ENCODE measurements around the gene PARD3B. TPM values are rescaled to one million over a fixed set of nuclear protein-coding genes. Genes with fewer than 3 reads are reported as not detected.

Gene PARD3B
- total and polyA plus RNA-seq, 2 of the 8 experiments (the other 6 are each of a cell fraction or from before 2014, with no cell fraction given) = 1.2 to 5.7 TPM

DNA sequence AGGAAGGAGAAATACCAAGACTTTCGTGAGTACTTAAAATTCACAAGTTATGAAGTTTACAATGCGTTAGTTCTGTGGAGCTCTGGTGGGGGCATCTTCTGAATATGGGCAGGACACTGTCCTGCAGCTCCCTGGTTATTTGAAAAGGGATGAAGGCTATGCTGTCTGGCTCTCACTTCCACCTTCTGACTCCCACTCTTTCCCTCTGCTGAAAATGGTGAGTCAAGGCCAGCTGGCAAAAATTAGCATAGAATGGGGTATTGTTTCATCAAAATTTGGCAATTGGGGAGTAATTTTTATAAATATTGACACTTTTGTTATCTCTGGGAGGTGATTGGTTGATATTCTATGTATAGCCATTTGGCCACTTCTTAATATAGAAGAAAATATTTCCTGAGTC is 177.4 kb downstream of the PARD3B start:
- H2BK12ac ChIP-seq (ENCODE audit: low read depth, low read length) = no peak overlapping the region
- no peak overlapping the region for H2BK15ac ChIP-seq (ENCODE audit: low read length)
- H3K9me3 ChIP-seq (ENCODE audit: insufficient read depth in 2 of 2, low read depth in 1 of 2, low read length in 1 of 2) = no peaks in the 10 kb centered on the region
- no peaks in the 10 kb centered on the region for H3K79me1 ChIP-seq (ENCODE audit: low read depth, low read length)
- no peak overlapping the region for H3K9ac ChIP-seq (replicated peaks in 1 of 4; ENCODE audit: extremely low read depth in 1 of 4, low read depth in 3 of 4, low read length in 3 of 4)
- no peak overlapping the region for H3K56ac ChIP-seq (replicated peaks; ENCODE audit: insufficient read length, low read depth, low read length)
- H3K4me3 ChIP-seq (ENCODE audit: extremely low read depth in 1 of 4, insufficient read depth in 2 of 4, low read depth in 3 of 4, low read length in 4 of 4) = no peak overlapping the region
- H4K8ac ChIP-seq (ENCODE audit: extremely low read depth, insufficient read depth, low read length) = no peak overlapping the region
- H4K5ac ChIP-seq (ENCODE audit: insufficient read length, low read depth, low read length) = no peak overlapping the region
- no peak overlapping the region for H2AFZ ChIP-seq (ENCODE audit: low read length)
- no peak overlapping the region for H3K14ac ChIP-seq (ENCODE audit: insufficient read length)
- H2AK5ac ChIP-seq (ENCODE audit: low read depth, low read length) = no peak overlapping the region
- no peaks in the 10 kb centered on the region for H3K79me2 ChIP-seq (ENCODE audit: control insufficient read depth in 1 of 2, insufficient read depth in 2 of 2, low read length in 2 of 2)
- DNase-seq (ENCODE audit: low read depth in 1 of 2, low spot score in 2 of 2) = no peak
- H3K23ac ChIP-seq (ENCODE audit: insufficient read length) = no peak overlapping the region
- WGBS, 2 experiments (ENCODE audit: extremely low coverage in 1 of 2, insufficient coverage in 1 of 2, insufficient read length in 1 of 2, insufficient replicate concordance in 2 of 2, low coverage in 1 of 2, low lambda C conversion rate in 2 of 2, missing lambda C conversion rate in 1 of 2) = 92% methylated on average over 2 of the region's 2 CpGs; no CpG with 5 or more reads in 1 of the 2 experiments
- H3K18ac ChIP-seq (ENCODE audit: extremely low read depth, low read length) = no peak overlapping the region
- H2BK20ac ChIP-seq (ENCODE audit: low read length) = no peak overlapping the region
- no peak overlapping the region for H3K4me2 ChIP-seq (ENCODE audit: insufficient read depth in 1 of 2, low read depth in 2 of 2, low read length in 2 of 2)
- no peak overlapping the region for H2BK5ac ChIP-seq (ENCODE audit: low read depth, low read length)
- H3K4me1 ChIP-seq (replicated peaks in 1 of 4; ENCODE audit: control insufficient read depth in 3 of 4, insufficient read depth in 4 of 4, low read length in 3 of 4) = peaks cover 0 to 4% (median 3%) of the 10 kb centered on the region in 4 experiments; a peak in 3 of 7 replicates
- FAIRE-seq = no peak
- no peaks in the 10 kb centered on the region for H4K20me1 ChIP-seq (replicated peaks in 1 of 2; ENCODE audit: control insufficient read depth in 1 of 2, insufficient read depth in 2 of 2, low read length in 2 of 2)
- H2BK120ac ChIP-seq (replicated peaks; ENCODE audit: low read depth, low read length) = no peak overlapping the region
- no peak overlapping the region for H4K91ac ChIP-seq (replicated peaks; ENCODE audit: insufficient read length, low read length)
- no peaks in the 10 kb centered on the region for H3K27me3 ChIP-seq (replicated peaks in 1 of 4; ENCODE audit: control insufficient read depth in 3 of 4, extremely low read depth in 1 of 4, insufficient read depth in 3 of 4, low read length in 3 of 4)
- TF ChIP-seq GTF2F1 (IDR thresholded peaks at IDR 0.05; ENCODE audit: borderline replicate concordance, low read depth, low read length) = no peak
- TF ChIP-seq POLR2AphosphoS5 (IDR thresholded peaks at IDR 0.05; ENCODE audit: low read depth, low read length) = no peak
- TF ChIP-seq MAFK (IDR thresholded peaks at IDR 0.05; ENCODE audit: low read depth, low read length) = no peak
- TF ChIP-seq SIRT6 (IDR thresholded peaks at IDR 0.05; ENCODE audit: low read length) = no peak
- no peak for TF ChIP-seq BCL11A (IDR thresholded peaks at IDR 0.05; ENCODE audit: low read depth in 2 of 2, low read length in 2 of 2)
- no peak for TF ChIP-seq JUND (IDR thresholded peaks at IDR 0.05; ENCODE audit: low read length)
- TF ChIP-seq CEBPB (IDR thresholded peaks at IDR 0.05; ENCODE audit: low read depth, low read length) = no peak
- TF ChIP-seq SP1 (IDR thresholded peaks at IDR 0.05; ENCODE audit: low read depth, low read length) = no peak
- no peak for TF ChIP-seq RXRA (IDR thresholded peaks at IDR 0.05; ENCODE audit: insufficient read depth, low read depth, low read length)
- TF ChIP-seq CREB1 (IDR thresholded peaks at IDR 0.05) = no peak
- no peak for TF ChIP-seq SIN3A (conservative IDR thresholded peaks at IDR 0.05 in 1 of 2, IDR thresholded peaks at IDR 0.05 in 1 of 2; ENCODE audit: low read depth in 1 of 2, low read length in 2 of 2)
- no peaks in the 10 kb centered on the region for H3K23me2 ChIP-seq (ENCODE audit: low read depth, low read length)
- no peak overlapping the region for H3K27ac ChIP-seq (ENCODE audit: low read depth, low read length)
- H3K4ac ChIP-seq (replicated peaks; ENCODE audit: insufficient read length, low read depth, low read length) = no peak overlapping the region
- ChIA-PET POLR2A (ENCODE audit: partially characterized antibody) (no interaction called here), CTCF (ENCODE audit: partially characterized antibody) (no interaction called here)
- no peaks in the 10 kb centered on the region for H3K36me3 ChIP-seq (ENCODE audit: control insufficient read depth in 2 of 4, insufficient read depth in 4 of 4, low read length in 3 of 4)

Measured in H1 (cell line).